Breast epithelium (tissue), 4 donors: ENCODE data around the gene LONP2. TPM values are rescaled to one million over a fixed set of nuclear protein-coding genes. Genes with fewer than 3 reads are reported as not detected.

ENCODE experiments used
- DNase-seq, 2 donors: peaks; one replicate each; pipeline ENCODE4 v3.0.0-alpha.2; 2019; ENCODE audit warnings: low spot score in 2 of 2
- H3K27ac ChIP-seq, 2 donors: fragments of 200-600 bp; sonication (generic) in 1 of 2; one replicate each; pipeline ENCODE4 v1.5.1; 2016 to 2019; ENCODE audit warnings: mild to moderate bottlenecking in 1 of 2
- H3K27me3 ChIP-seq, 2 donors: fragments of 200-600 bp; sonication (generic) in 1 of 2; one replicate each; pipeline versions ENCODE4 v1.5.1 to v1.6.0; 2017 to 2019; ENCODE audit warnings: control low read depth in 1 of 2, mild to moderate bottlenecking in 1 of 2
- H3K36me3 ChIP-seq: fragments of 200-600 bp; one replicate; pipeline ENCODE4 v1.5.1; 2019
- H3K4me1 ChIP-seq, 2 donors: fragments of 200-600 bp; sonication (generic); one replicate each; pipeline ENCODE4 v1.5.1; 2016 to 2019; ENCODE audit warnings: control low read depth in 1 of 2
- H3K4me3 ChIP-seq, 3 donors: fragments of 200-600 bp; sonication (generic); 1 replicate in 2 of 3; 2 replicates in 1 of 3; pipeline ENCODE4 v1.5.1; 2016 to 2019; ENCODE audit warnings: mild to moderate bottlenecking in 3 of 3, moderate library complexity in 2 of 3
- H3K9me3 ChIP-seq, 2 donors: fragments of 200-600 bp; sonication (generic) in 1 of 2; one replicate each; pipeline ENCODE4 v1.5.1; 2016 to 2019; ENCODE audit warnings: control low read depth in 1 of 2
- CTCF ChIP-seq, 3 donors: fragments of 450-650 bp; IDR thresholded peaks; one replicate each; pipeline ENCODE4 v1.5.1; 2016 to 2017; ENCODE audit warnings: antibody characterized with exemption in 3 of 3, mild to moderate bottlenecking in 3 of 3, moderate library complexity in 3 of 3
- POLR2A ChIP-seq: fragments of 450-650 bp; IDR thresholded peaks from one replicate; pipeline ENCODE4 v1.6.1; 2016; ENCODE audit warnings: antibody characterized with exemption, mild to moderate bottlenecking, moderate library complexity
- POLR2AphosphoS5 ChIP-seq, 3 donors: sonication (generic); formaldehyde crosslinking; IDR thresholded peaks; one replicate each; pipeline ENCODE4 v1.6.1; 2017; ENCODE audit warnings: antibody characterized with exemption in 3 of 3
- intact Hi-C: fragments of 100-400 bp; cut with DNase I; formaldehyde crosslinking; loops from one replicate; pipeline ENCODE4 v1.15.1; 2023; ENCODE audit warnings: low total_unique reads
- total RNA-seq, 3 donors: library from RNA; depleted of rRNA; stranded (reverse); fragments of >200 nt; gene quantifications; one replicate each; pipeline ENCODE4 v1.1.0, GENCODE V29; 2016

The LONP2 gene
- total RNA-seq, 3 donors from 2014 or later = 66.6 to 106 (median 98.9) TPM

- DNase-seq = no peak
- intact Hi-C loops = no loop called here
- no peaks in the 10 kb centered on the region for H3K27me3 ChIP-seq
- H3K36me3 ChIP-seq = no peaks in the 10 kb centered on the region
- H3K9me3 ChIP-seq = no peaks in the 10 kb centered on the region
- no peak for TF ChIP-seq CTCF (IDR thresholded peaks at IDR 0.05)
- no peak for TF ChIP-seq POLR2A
- no peak for TF ChIP-seq POLR2AphosphoS5 (IDR thresholded peaks at IDR 0.05)
- H3K4me1 ChIP-seq = no peaks in the 10 kb centered on the region
- H3K27ac ChIP-seq = no peak overlapping the region
- no peak overlapping the region for H3K4me3 ChIP-seq
These were observed 39.3 kb upstream of the LONP2 start for GRCh38 chr16:48204825-48205151.

- Histone ChIP-seq H3K4me3 (no peak overlapping the region), H3K27me3 (no peaks in the 10 kb centered on the region), H3K27ac (no peak overlapping the region), H3K9me3 (no peaks in the 10 kb centered on the region), H3K36me3 (no peaks in the 10 kb centered on the region), H3K4me1 (no peaks in the 10 kb centered on the region)
- no peak for TF ChIP-seq CTCF (IDR thresholded peaks at IDR 0.05)
- no peak for TF ChIP-seq POLR2AphosphoS5 (IDR thresholded peaks at IDR 0.05)
- TF ChIP-seq POLR2A = no peak
- DNase-seq = no peak
- intact Hi-C loops = no loop called here
These were observed 37.4 kb upstream of the LONP2 start for GRCh38 chr16:48206594-48207242.

- no peaks in the 10 kb centered on the region for H3K36me3 ChIP-seq
- H3K4me1 ChIP-seq = no peaks in the 10 kb centered on the region
- peak; percentile 70 to 80 for DNase-seq
- no peaks in the 10 kb centered on the region for H3K27me3 ChIP-seq
- H3K27ac ChIP-seq = peak overlapping the region; percentile 44 to 52
- H3K9me3 ChIP-seq = no peaks in the 10 kb centered on the region
- no peak overlapping the region for H3K4me3 ChIP-seq
- intact Hi-C loops = no loop called here
- TF ChIP-seq POLR2AphosphoS5 (IDR thresholded peaks at IDR 0.05) = peak in 1 of 3 donors; percentile 17
- no peak for TF ChIP-seq POLR2A
These were observed 33.4 kb upstream of the LONP2 start for GRCh38 chr16:48210747-48211146.

- Histone ChIP-seq H3K36me3 (no peaks in the 10 kb centered on the region), H3K4me3 (no peak overlapping the region), H3K27me3 (no peaks in the 10 kb centered on the region), H3K9me3 (no peaks in the 10 kb centered on the region), H3K27ac (no peak overlapping the region), H3K4me1 (no peaks in the 10 kb centered on the region)
- TF ChIP-seq POLR2AphosphoS5 (IDR thresholded peaks at IDR 0.05) (no peak), CTCF (IDR thresholded peaks at IDR 0.05) (no peak), POLR2A (no peak)
- DNase-seq = no peak
- intact Hi-C loops = no loop called here
These were observed 32.1 kb upstream of the LONP2 start for GRCh38 chr16:48212033-48212432.

GRCh38 chr16:48215738-48216137, 28.4 kb upstream of the LONP2 start:
- intact Hi-C loops = no loop called here
- no peaks in the 10 kb centered on the region for H3K36me3 ChIP-seq
- H3K9me3 ChIP-seq = no peaks in the 10 kb centered on the region
- H3K27me3 ChIP-seq = no peaks in the 10 kb centered on the region
- H3K4me3 ChIP-seq = no peak overlapping the region
- TF ChIP-seq POLR2AphosphoS5 (IDR thresholded peaks at IDR 0.05) (no peak), POLR2A (no peak), CTCF (IDR thresholded peaks at IDR 0.05) (no peak)
- H3K27ac ChIP-seq = no peak overlapping the region
- no peak for DNase-seq
- no peaks in the 10 kb centered on the region for H3K4me1 ChIP-seq

- intact Hi-C loops = no loop called here
- Histone ChIP-seq H3K36me3 (no peaks in the 10 kb centered on the region), H3K27me3 (no peaks in the 10 kb centered on the region), H3K9me3 (no peaks in the 10 kb centered on the region), H3K4me1 (no peaks in the 10 kb centered on the region), H3K27ac (no peak overlapping the region), H3K4me3 (no peak overlapping the region)
- TF ChIP-seq POLR2AphosphoS5 (IDR thresholded peaks at IDR 0.05) (no peak), CTCF (IDR thresholded peaks at IDR 0.05) (no peak), POLR2A (no peak)
- DNase-seq = no peak
These were observed 26.4 kb upstream of the LONP2 start for GRCh38 chr16:48217708-48218107.
